Fibroblast of lung (primary cell): ENCODE results near the gene NTRK3. TPM values are rescaled to one million over a fixed set of nuclear protein-coding genes. Genes with fewer than 3 reads are reported as not detected.

Experiments
- DNase-seq, 2 donors: peaks; one replicate each; pipeline versions ENCODE4 v3.0.0 to v3.0.0-alpha.2; 2010; ENCODE audit warnings: low read depth in 2 of 2
- H2AFZ ChIP-seq: 2 replicates; pipeline ENCODE4 v1.5.1; 2012; ENCODE audit warnings: low read length, control low read depth, inconsistent platforms
- H3K27ac ChIP-seq: 2 replicates; pipeline ENCODE4 v1.5.1; 2011; ENCODE audit warnings: low read length, control low read depth; ENCODE audit not compliant: insufficient read depth
- H3K27me3 ChIP-seq: 2 replicates; pipeline ENCODE4 v1.5.1; 2011; ENCODE audit warnings: mild to moderate bottlenecking, low read length; ENCODE audit not compliant: control insufficient read depth, insufficient read depth
- H3K36me3 ChIP-seq: 2 replicates; pipeline ENCODE4 v1.5.1; 2011; ENCODE audit warnings: low read length; ENCODE audit not compliant: control insufficient read depth, insufficient read depth
- H3K4me1 ChIP-seq: 2 replicates; pipeline ENCODE4 v1.5.1; 2011; ENCODE audit warnings: low read length; ENCODE audit not compliant: control insufficient read depth, insufficient read depth; ENCODE audit errors: extremely low read depth
- H3K4me2 ChIP-seq: 2 replicates; pipeline ENCODE4 v1.5.1; 2011; ENCODE audit warnings: low read length, control low read depth; ENCODE audit not compliant: insufficient read depth; ENCODE audit errors: extremely low read depth
- H3K4me3 ChIP-seq, 4 experiments: fragments of 200-600 bp in 1 of 4; sonication (generic) in 1 of 4; replicated peaks in 1 of 4; 2 replicates each; pipeline ENCODE4 v1.5.1; 2011 to 2016; ENCODE audit warnings: low read length in 4 of 4, low read depth in 3 of 4, mild to moderate bottlenecking in 3 of 4, control low read depth in 2 of 4, inconsistent platforms in 1 of 4, mixed read lengths in 1 of 4; ENCODE audit not compliant: insufficient read depth in 1 of 4; ENCODE audit errors: control extremely low read depth in 1 of 4
- H3K79me2 ChIP-seq: 2 replicates; pipeline ENCODE4 v1.5.1; 2012; ENCODE audit warnings: mild to moderate bottlenecking, low read length, inconsistent platforms; ENCODE audit not compliant: control insufficient read depth, insufficient read depth
- H3K9ac ChIP-seq: 2 replicates; pipeline ENCODE4 v1.5.1; 2011; ENCODE audit warnings: mild to moderate bottlenecking, low read length, control low read depth; ENCODE audit not compliant: insufficient read depth
- H3K9me3 ChIP-seq: 2 replicates; pipeline ENCODE4 v1.5.1; 2012; ENCODE audit warnings: low read depth, low read length; ENCODE audit not compliant: control insufficient read depth, insufficient read depth
- H4K20me1 ChIP-seq: 2 replicates; pipeline ENCODE4 v1.5.1; 2011; ENCODE audit warnings: low read length; ENCODE audit not compliant: control insufficient read depth, insufficient read depth; ENCODE audit errors: extremely low read depth
- CTCF ChIP-seq, 2 donors: IDR thresholded peaks in 1 of 2; conservative IDR thresholded peaks in 1 of 2; 1 replicate in 1 of 2; 2 replicates in 1 of 2; pipeline ENCODE4 v1.5.1; 2011 to 2012; ENCODE audit warnings: low read length in 2 of 2, control low read depth in 1 of 2, inconsistent platforms in 1 of 2, low read depth in 1 of 2, mild to moderate bottlenecking in 1 of 2
- EZH2 ChIP-seq: IDR thresholded peaks from 2 replicates; pipeline ENCODE4 v1.5.1; 2012; ENCODE audit warnings: low read length, control low read depth, mild to moderate bottlenecking; ENCODE audit errors: missing control alignments
- polyA plus RNA-seq, 2 donors: library from polyadenylated mRNA; depleted of rRNA in 1 of 2; stranded (reverse) in 1 of 2; unstranded in 1 of 2; fragments of >200 nt; gene quantifications; 2 replicates each; pipeline ENCODE4 v1.2.1, GENCODE V29; 2011 to 2012; ENCODE audit warnings: missing spikeins in 1 of 2
- total RNA-seq: library from RNA; depleted of rRNA; stranded (reverse); fragments of >200 nt; gene quantifications from 2 replicates; pipeline ENCODE4 v1.2.1, GENCODE V29; 2014

The NTRK3 gene
- total and polyA plus RNA-seq, 2 donors (not counting 1 experiment from before 2014, with no cell fraction given): 0.06 TPM; not detected in 1

DNA sequence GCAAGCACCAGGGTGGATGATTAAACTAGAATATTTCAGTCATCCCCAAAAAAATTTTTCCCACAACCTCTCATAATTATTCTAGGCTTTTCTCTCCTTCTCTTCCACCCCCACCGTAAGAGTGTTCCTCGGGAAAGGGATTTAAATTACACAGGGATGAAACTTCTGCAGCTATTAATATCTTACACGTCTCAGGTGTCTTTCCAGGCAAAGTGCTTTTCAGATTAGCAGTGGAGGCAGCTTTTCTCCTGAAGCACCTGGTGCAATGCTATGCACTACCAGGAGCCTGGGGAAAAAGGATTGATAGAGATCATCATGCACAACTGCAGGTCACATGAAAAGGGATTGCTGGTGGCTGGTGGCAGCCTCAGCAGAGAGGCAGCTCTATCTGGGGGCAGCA lies 250.4 kb downstream of the NTRK3 start:
- Histone ChIP-seq H3K4me3 (no peak overlapping the region), H3K27me3 (no peaks in the 10 kb centered on the region), H3K79me2 (no peaks in the 10 kb centered on the region), H3K9me3 (no peaks in the 10 kb centered on the region), H3K36me3 (no peaks in the 10 kb centered on the region), H3K9ac (no peak overlapping the region), H3K4me2 (no peak overlapping the region), H2AFZ (no peak overlapping the region), H4K20me1 (no peaks in the 10 kb centered on the region), H3K27ac (no peak overlapping the region), H3K4me1 (no peaks in the 10 kb centered on the region)
- no peak for TF ChIP-seq EZH2
- no peak for TF ChIP-seq CTCF (conservative IDR thresholded peaks at IDR 0.05 in 1 of 2, IDR thresholded peaks at IDR 0.05 in 1 of 2; ENCODE audit: low read depth in 1 of 2, low read length in 2 of 2)
- DNase-seq: no peak

DNA sequence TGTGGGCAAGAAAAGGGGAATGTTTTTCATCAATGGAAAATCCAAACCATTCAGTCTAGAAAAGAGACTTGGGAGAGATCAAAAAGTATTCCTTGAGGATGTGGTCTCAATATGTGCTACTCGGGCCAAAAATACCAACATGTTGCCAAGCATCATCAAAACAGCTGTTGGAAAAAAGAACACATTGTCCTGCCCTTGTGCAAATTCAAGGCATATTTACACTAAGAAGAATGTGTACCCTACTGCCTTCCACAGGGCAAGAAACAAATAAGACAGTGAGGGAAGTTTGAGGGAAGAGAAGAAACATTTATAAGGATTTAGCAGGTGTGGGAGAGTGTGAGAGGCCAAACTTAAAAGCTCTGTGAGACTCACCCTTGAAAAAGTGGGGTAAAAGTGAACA lies 252.1 kb downstream of the NTRK3 start:
- Histone ChIP-seq H3K27me3 (no peaks in the 10 kb centered on the region), H3K79me2 (no peaks in the 10 kb centered on the region), H3K9ac (no peak overlapping the region), H3K4me3 (no peak overlapping the region), H4K20me1 (no peaks in the 10 kb centered on the region), H3K36me3 (no peaks in the 10 kb centered on the region), H3K4me2 (no peak overlapping the region), H3K27ac (no peak overlapping the region), H3K4me1 (no peaks in the 10 kb centered on the region), H2AFZ (no peak overlapping the region), H3K9me3 (no peaks in the 10 kb centered on the region)
- no peak for TF ChIP-seq EZH2
- no peak for TF ChIP-seq CTCF (conservative IDR thresholded peaks at IDR 0.05 in 1 of 2, IDR thresholded peaks at IDR 0.05 in 1 of 2; ENCODE audit: low read depth in 1 of 2, low read length in 2 of 2)
- DNase-seq: no peak

DNA sequence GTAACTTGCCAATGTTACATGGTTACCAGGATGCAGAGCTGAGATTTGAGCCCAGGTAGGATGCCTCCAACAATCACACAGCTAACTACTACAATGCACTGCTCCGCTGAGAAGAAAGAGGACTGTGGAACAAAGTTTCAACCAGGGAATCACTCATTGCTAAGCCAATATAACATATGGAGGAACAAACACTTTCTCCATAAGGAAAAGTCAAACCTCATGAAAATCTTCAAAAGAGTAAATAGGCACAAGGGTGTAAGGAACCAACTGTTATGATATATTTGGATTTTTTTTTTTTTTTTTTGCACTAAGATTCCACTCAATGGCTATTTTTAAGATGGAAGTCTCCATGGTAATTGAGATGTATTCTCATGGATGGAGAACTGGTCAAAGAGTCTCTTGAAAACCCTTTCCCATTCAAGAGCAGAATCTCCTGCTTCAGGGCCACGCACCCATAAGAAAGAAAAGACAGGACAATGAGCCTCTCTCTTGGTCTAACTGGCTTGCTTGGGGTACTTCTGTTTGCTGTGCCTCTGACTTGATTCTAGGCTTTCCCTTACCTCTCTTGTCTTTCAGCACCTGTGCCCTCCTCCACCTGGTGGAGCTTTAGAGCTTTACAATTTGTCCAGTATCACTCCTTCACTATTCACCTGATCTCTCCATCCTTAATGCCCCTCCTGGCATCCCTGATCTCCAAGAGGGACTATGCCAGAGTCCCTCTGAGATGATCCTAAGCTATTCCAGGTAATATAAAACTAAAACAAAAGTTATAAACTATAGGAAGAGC lies 252.8 kb downstream of the NTRK3 start:
- Histone ChIP-seq H3K4me1 (no peaks in the 10 kb centered on the region), H3K27ac (no peak overlapping the region), H4K20me1 (no peaks in the 10 kb centered on the region), H3K79me2 (no peaks in the 10 kb centered on the region), H3K9ac (no peak overlapping the region), H3K4me3 (no peak overlapping the region), H2AFZ (no peak overlapping the region), H3K4me2 (no peak overlapping the region), H3K9me3 (no peaks in the 10 kb centered on the region), H3K27me3 (no peaks in the 10 kb centered on the region), H3K36me3 (no peaks in the 10 kb centered on the region)
- DNase-seq: no peak
- TF ChIP-seq CTCF (conservative IDR thresholded peaks at IDR 0.05 in 1 of 2, IDR thresholded peaks at IDR 0.05 in 1 of 2; ENCODE audit: low read depth in 1 of 2, low read length in 2 of 2) (no peak), EZH2 (no peak)
